ENCODE data around the gene ADNP2. TPM values are rescaled to one million over a fixed set of nuclear protein-coding genes. Genes with fewer than 3 reads are reported as not detected.

The ADNP2 gene
- total and polyA plus RNA-seq, 2 of the 4 experiments (the other 2 are of a cell fraction) = 5.6 to 18.3 TPM

DNA sequence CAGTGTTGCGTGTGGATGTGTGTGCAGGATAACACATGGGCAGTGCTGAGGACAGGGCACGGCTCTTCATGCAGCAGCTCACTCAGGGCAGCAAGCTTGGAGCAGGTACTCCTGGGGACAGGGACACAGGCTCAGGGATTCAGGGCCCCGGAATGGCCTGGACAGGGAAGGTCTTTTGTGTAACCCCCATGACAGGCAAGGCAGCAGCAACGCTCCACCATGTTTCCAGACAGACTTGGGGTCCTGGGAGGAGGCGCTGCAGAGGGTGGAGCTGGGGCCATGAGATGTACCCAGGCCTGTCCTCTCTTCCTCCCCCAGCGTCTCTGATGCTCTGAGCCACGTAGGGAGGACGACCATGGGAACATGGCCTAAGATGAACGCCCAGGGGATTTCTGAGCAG is 58.3 kb downstream of the ADNP2 start:
- H2AFZ ChIP-seq (replicated peaks; ENCODE audit: low read length, poor library complexity) = no peak overlapping the region
- H3K4me3 ChIP-seq (ENCODE audit: insufficient read depth, low read depth, low read length) = no peak overlapping the region
- H3K4me1 ChIP-seq (ENCODE audit: control insufficient read depth, insufficient read depth, low read length) = peaks cover 2% of the 10 kb centered on the region; the same call in 1 of the 2 replicates
- no peak overlapping the region for H2AK9ac ChIP-seq (replicated peaks; ENCODE audit: low read depth, low read length, poor library complexity)
- ChIA-PET CTCF (no interaction called here), POLR2A (ENCODE audit: unreplicated experiment) (no interaction called here)
- no peak overlapping the region for H3K56ac ChIP-seq (ENCODE audit: extremely low read depth, insufficient read depth, low read length)
- H3K9me3 ChIP-seq (ENCODE audit: control insufficient read depth, insufficient read depth, low read length) = peaks cover 8% of the 10 kb centered on the region
- dilution Hi-C loops (cut with HindIII; ENCODE audit: low sequenced_read_pairs, unreplicated experiment) (no loop called here), intact Hi-C loops (cut with micrococcal nuclease) (no loop called here), in situ Hi-C loops (cut with MboI; ENCODE audit: low sequenced_read_pairs) (no loop called here)
- no peaks in the 10 kb centered on the region; the same call in 1 of the 2 replicates for H4K20me1 ChIP-seq (ENCODE audit: insufficient read depth, low read length)
- no peak overlapping the region for H3K9ac ChIP-seq (ENCODE audit: low read depth, low read length)
- no peaks in the 10 kb centered on the region for H3K27me3 ChIP-seq (ENCODE audit: control insufficient read depth, insufficient read depth, low read length)
- no peak overlapping the region for H3K14ac ChIP-seq (replicated peaks; ENCODE audit: low read depth, low read length)
- no CpG with 5 or more reads among the region's 9 CpGs for WGBS, 2 experiments (ENCODE audit: extremely low coverage in 2 of 2, insufficient read length in 1 of 2)
- H2BK120ac ChIP-seq (ENCODE audit: low read depth, low read length) = no peak overlapping the region; the same call in 1 of the 2 replicates
- no peak for DNase-seq
- H2AK5ac ChIP-seq (ENCODE audit: low read depth, low read length) = no peak overlapping the region
- no peak overlapping the region for H4K5ac ChIP-seq (ENCODE audit: low read depth, low read length)
- H2BK15ac ChIP-seq (ENCODE audit: low read depth, low read length) = no peak overlapping the region
- H3K18ac ChIP-seq (ENCODE audit: low read depth, low read length) = no peak overlapping the region
- ATAC-seq (ENCODE audit: low read depth) = no peak
- H3K36me3 ChIP-seq (ENCODE audit: control insufficient read depth, insufficient read depth, low read length) = no peaks in the 10 kb centered on the region
- H3K4me2 ChIP-seq (ENCODE audit: low read depth, low read length) = no peak overlapping the region
- H4K91ac ChIP-seq (ENCODE audit: insufficient read depth, low read depth, low read length) = no peak overlapping the region
- H4K8ac ChIP-seq (ENCODE audit: low read depth in 2 of 2, low read length in 2 of 2) = no peak overlapping the region
- TF ChIP-seq, protein P1, sequence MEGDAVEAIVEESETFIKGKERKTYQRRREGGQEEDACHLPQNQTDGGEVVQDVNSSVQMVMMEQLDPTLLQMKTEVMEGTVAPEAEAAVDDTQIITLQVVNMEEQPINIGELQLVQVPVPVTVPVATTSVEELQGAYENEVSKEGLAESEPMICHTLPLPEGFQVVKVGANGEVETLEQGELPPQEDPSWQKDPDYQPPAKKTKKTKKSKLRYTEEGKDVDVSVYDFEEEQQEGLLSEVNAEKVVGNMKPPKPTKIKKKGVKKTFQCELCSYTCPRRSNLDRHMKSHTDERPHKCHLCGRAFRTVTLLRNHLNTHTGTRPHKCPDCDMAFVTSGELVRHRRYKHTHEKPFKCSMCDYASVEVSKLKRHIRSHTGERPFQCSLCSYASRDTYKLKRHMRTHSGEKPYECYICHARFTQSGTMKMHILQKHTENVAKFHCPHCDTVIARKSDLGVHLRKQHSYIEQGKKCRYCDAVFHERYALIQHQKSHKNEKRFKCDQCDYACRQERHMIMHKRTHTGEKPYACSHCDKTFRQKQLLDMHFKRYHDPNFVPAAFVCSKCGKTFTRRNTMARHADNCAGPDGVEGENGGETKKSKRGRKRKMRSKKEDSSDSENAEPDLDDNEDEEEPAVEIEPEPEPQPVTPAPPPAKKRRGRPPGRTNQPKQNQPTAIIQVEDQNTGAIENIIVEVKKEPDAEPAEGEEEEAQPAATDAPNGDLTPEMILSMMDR (conservative IDR thresholded peaks at IDR 0.05; ENCODE audit: low read depth, low read length) = no peak
- TF ChIP-seq RAD21 (IDR thresholded peaks at IDR 0.05; ENCODE audit: low read length) (no peak), RCOR1 (IDR thresholded peaks at IDR 0.05; ENCODE audit: insufficient replicate concordance, low read length) (no peak), SMC3 (IDR thresholded peaks at IDR 0.05; ENCODE audit: low read depth, low read length) (no peak), MAFK (IDR thresholded peaks at IDR 0.05; ENCODE audit: low read depth, low read length) (no peak)
- TF ChIP-seq, protein P2, sequence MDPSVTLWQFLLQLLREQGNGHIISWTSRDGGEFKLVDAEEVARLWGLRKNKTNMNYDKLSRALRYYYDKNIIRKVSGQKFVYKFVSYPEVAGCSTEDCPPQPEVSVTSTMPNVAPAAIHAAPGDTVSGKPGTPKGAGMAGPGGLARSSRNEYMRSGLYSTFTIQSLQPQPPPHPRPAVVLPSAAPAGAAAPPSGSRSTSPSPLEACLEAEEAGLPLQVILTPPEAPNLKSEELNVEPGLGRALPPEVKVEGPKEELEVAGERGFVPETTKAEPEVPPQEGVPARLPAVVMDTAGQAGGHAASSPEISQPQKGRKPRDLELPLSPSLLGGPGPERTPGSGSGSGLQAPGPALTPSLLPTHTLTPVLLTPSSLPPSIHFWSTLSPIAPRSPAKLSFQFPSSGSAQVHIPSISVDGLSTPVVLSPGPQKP (IDR thresholded peaks at IDR 0.05; ENCODE audit: borderline replicate concordance, low read depth, low read length) = no peak
- no peak overlapping the region; the same call in 1 of the 2 replicates for H3K4ac ChIP-seq (ENCODE audit: low read depth, low read length)
- no peak overlapping the region for H2BK20ac ChIP-seq (ENCODE audit: low read depth, low read length)
- no peak overlapping the region for H3K27ac ChIP-seq (ENCODE audit: insufficient read depth, low read length)
- peaks cover 0 to 6% of the 10 kb centered on the region in 2 experiments; a peak in 1 of 4 replicates for H3K79me1 ChIP-seq (ENCODE audit: low read depth in 1 of 2, low read length in 2 of 2)
- peaks cover 18% of the 10 kb centered on the region for H3K9me1 ChIP-seq (ENCODE audit: insufficient read depth, low read length)
- BruUV-seq (replicated peaks) = no TSS peak
- H3K23ac ChIP-seq (ENCODE audit: low read depth, low read length) = no peak overlapping the region
- H2BK5ac ChIP-seq (ENCODE audit: low read depth, low read length, poor library complexity, severe bottlenecking) = no peak overlapping the region

All from IMR-90 (cell line).